Measurements from ENCODE around the gene MUC5AC.

MUC5AC gene

DNA sequence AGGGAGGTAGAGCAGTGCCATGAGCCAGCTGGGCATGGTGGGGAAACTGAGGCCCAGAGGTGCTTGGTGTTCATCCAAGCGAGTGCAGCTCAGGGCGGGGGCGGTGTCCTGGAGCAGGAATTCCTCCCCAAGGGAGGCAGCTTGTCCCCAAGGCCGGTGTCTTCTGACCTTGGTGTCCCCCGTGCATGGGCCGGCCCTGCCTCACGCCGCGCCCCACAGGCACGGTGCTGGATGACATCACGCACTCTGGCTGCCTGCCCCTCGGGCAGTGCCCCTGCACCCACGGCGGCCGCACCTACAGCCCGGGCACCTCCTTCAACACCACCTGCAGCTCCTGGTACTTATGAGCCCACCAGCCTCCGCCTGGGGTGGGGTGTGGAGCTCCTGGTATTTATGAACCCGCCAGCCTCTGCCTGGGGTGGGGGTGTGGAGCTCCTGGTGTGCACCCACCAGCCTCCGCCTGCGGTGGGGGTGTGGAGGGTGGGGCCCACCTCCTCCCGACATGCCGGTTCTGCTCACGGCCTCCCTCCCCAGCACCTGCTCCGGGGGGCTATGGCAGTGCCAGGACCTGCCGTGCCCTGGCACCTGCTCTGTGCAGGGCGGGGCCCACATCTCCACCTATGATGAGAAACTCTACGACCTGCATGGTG is 71.8 kb downstream of the MUC5AC start:
- POLR2A ChIA-PET = no interaction called here
- DNase-seq (ENCODE audit: low read depth, low spot score) = no peak
- TF ChIP-seq, protein P1, sequence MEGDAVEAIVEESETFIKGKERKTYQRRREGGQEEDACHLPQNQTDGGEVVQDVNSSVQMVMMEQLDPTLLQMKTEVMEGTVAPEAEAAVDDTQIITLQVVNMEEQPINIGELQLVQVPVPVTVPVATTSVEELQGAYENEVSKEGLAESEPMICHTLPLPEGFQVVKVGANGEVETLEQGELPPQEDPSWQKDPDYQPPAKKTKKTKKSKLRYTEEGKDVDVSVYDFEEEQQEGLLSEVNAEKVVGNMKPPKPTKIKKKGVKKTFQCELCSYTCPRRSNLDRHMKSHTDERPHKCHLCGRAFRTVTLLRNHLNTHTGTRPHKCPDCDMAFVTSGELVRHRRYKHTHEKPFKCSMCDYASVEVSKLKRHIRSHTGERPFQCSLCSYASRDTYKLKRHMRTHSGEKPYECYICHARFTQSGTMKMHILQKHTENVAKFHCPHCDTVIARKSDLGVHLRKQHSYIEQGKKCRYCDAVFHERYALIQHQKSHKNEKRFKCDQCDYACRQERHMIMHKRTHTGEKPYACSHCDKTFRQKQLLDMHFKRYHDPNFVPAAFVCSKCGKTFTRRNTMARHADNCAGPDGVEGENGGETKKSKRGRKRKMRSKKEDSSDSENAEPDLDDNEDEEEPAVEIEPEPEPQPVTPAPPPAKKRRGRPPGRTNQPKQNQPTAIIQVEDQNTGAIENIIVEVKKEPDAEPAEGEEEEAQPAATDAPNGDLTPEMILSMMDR (IDR thresholded peaks at IDR 0.05; ENCODE audit: insufficient read depth, low read length, missing control alignments) = no peak
- CTCF ChIA-PET = interaction anchor here (1.5 kb wide), 1 partner anchor 345 kb away, joined by 4 read pairs; no protein-coding TSS in a partner anchor
- H3K4me3 ChIP-seq (ENCODE audit: low read depth, low read length) = no peak overlapping the region

DNA sequence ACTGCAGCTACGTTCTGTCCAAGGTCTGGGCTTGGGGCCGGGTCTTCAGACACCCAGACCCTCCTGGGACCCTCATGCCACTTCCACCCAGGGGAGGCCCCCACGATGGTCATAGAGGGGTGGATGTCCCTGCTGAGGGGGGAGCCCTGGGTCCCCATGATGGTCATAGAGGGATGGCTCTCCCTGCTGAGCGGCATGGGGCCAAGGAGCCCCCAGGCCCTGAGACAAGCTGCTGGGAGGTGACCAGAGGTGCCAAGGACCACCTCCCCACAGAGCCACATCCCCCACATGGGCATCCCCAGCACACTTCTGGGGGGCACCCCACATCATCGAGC is 72.3 kb downstream of the MUC5AC start:
- CTCF ChIA-PET = interaction anchor here (1.5 kb wide), 1 partner anchor 345 kb away, joined by 4 read pairs; no protein-coding TSS in a partner anchor
- H3K4me3 ChIP-seq (ENCODE audit: low read depth, low read length) = no peak overlapping the region
- TF ChIP-seq, protein P1 (IDR thresholded peaks at IDR 0.05; ENCODE audit: insufficient read depth, low read length, missing control alignments) = no peak
- DNase-seq (ENCODE audit: low read depth, low spot score) = no peak
- POLR2A ChIA-PET = no interaction called here

DNA sequence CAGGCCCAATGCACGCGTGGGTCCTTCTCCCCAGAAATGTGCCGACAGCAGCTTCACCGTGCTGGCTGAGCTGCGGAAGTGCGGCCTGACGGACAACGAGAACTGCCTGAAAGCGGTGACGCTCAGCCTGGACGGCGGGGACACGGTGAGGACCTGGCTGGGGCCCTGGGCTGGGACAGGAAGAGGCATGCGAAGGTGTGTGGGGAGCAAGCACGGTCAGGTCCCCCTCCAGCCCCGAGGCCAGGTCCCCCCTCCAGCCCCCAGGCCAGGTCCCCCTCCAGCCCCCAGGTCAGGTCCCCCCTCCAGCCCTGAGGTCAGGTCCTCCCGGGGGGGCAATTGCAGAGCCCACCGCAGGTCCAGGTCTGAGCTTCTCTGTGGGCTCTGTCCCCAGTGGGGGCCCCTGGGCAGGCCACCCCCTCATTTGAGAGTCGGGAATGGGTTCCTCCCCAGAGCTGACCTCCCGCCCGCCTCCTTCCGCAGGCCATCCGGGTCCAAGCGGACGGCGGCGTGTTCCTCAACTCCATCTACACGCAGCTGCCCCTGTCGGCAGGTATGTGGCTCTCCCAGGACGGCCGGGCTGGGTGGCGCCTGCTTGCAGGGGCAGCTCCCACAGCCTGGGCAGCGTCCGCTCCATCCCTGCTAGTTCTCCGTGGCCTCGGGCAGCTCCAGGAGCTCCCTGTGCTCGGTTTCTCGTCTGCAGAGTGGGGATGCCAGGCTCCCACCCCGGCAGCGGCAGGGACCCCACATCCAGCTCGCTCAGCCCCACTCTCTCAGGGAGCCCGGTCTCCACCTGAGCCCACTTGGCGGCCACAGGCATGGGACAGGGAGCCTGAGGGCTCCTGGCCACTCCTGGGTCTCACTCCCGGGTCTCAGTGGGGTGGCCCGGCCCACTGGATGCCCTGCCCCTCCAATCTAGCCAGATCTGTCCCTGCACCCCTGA is 73.0 kb downstream of the MUC5AC start:
- POLR2A ChIA-PET = no interaction called here
- CTCF ChIA-PET = interaction anchor here (1.5 kb wide), 1 partner anchor 344 kb away, joined by 4 read pairs; no protein-coding TSS in a partner anchor

DNA sequence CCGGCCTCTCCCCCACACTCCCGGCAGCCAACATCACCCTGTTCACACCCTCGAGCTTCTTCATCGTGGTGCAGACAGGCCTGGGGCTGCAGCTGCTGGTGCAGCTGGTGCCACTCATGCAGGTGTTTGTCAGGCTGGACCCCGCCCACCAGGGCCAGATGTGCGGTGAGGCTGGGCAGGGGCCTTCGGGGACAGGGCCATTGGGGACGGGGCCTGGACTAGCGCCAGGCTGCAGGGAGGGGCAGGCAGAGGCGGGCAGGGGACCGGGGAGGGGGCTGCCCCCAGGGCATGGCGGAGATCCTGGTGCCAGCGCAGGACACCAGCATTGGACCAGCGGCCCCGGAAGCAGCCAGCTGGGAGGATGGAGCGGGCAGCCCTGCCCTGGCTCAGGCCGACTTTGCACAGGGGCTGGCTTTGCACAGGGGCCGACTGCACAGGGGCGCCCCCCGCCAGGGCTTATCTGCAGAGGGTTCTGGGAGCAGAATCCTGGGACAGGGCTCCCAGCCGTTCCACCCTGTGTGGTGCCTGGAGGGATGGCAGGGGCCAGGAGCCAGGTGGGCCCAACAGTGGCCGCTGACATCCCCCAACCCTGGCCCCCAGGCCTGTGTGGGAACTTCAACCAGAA is 73.8 kb downstream of the MUC5AC start:
- no peak for DNase-seq (ENCODE audit: low read depth, low spot score)
- POLR2A ChIA-PET = no interaction called here
- CTCF ChIA-PET = no interaction called here

More for the DNA sequence above, 73.0 kb downstream of the MUC5AC start:
- TF ChIP-seq, protein P1 (IDR thresholded peaks at IDR 0.05; ENCODE audit: insufficient read depth, low read length, missing control alignments) = no peak
- DNase-seq (ENCODE audit: low read depth, low spot score) = no peak
- H3K4me3 ChIP-seq (ENCODE audit: low read depth, low read length) = no peak overlapping the region

DNA sequence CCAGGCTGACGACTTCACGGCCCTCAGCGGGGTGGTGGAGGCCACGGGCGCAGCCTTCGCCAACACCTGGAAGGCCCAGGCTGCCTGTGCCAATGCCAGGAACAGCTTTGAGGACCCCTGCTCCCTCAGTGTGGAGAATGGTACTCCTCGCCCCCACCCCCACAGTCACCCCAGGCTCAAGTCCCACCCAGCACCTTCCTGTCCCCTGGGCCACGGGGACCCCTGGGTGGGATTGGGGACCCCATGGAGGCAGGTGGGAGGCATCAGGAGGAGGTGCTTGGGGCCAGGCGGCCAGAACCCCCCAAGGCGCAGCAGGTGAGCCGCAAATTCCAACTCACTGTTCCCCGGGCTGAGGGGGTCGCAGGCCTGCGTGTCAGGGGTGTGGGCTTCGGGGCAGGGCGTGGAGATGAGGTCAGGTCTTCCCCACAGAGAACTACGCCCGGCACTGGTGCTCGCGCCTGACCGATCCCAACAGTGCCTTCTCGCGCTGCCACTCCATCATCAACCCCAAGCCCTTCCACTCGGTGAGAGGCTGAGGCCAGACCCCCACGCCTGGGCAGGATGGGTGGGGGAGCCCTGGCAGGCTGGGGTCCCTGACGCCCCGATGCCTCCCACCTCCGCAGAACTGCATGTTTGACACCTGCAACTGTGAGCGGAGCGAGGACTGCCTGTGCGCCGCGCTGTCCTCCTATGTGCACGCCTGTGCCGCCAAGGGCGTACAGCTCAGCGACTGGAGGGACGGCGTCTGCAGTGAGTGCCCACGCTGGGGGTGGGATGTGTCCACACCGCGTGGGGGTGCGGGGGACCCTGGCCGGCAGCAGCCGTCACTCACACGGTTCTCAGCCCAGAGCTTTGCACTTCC is 74.5 kb downstream of the MUC5AC start:
- H3K4me3 ChIP-seq (ENCODE audit: low read depth, low read length) = no peak overlapping the region
- TF ChIP-seq, protein P1 (IDR thresholded peaks at IDR 0.05; ENCODE audit: insufficient read depth, low read length, missing control alignments) = no peak
- no peak for DNase-seq (ENCODE audit: low read depth, low spot score)
- CTCF ChIA-PET = no interaction called here
- POLR2A ChIA-PET = no interaction called here

More for the DNA sequence above, 73.8 kb downstream of the MUC5AC start:
- H3K4me3 ChIP-seq (ENCODE audit: low read depth, low read length) = no peak overlapping the region
- TF ChIP-seq, protein P1 (IDR thresholded peaks at IDR 0.05; ENCODE audit: insufficient read depth, low read length, missing control alignments) = no peak

Data from AG04449 (cell line).